Epithelial cell of esophagus (primary cell): ENCODE results near the gene RAD51B.

ENCODE experiments used
- DNase-seq: peaks from one replicate; pipeline ENCODE4 v3.0.0; 2010; ENCODE audit warnings: low read depth
- H3K4me3 ChIP-seq: 2 replicates; pipeline ENCODE4 v1.5.1; 2011; ENCODE audit warnings: mild to moderate bottlenecking, low read length, control low read depth
- CTCF ChIP-seq: IDR thresholded peaks from 2 replicates; pipeline ENCODE4 v1.5.1; 2011; ENCODE audit warnings: low read depth, mild to moderate bottlenecking, low read length, control low read depth, inconsistent platforms; ENCODE audit not compliant: insufficient read depth; ENCODE audit errors: missing control alignments

RAD51B gene

DNA sequence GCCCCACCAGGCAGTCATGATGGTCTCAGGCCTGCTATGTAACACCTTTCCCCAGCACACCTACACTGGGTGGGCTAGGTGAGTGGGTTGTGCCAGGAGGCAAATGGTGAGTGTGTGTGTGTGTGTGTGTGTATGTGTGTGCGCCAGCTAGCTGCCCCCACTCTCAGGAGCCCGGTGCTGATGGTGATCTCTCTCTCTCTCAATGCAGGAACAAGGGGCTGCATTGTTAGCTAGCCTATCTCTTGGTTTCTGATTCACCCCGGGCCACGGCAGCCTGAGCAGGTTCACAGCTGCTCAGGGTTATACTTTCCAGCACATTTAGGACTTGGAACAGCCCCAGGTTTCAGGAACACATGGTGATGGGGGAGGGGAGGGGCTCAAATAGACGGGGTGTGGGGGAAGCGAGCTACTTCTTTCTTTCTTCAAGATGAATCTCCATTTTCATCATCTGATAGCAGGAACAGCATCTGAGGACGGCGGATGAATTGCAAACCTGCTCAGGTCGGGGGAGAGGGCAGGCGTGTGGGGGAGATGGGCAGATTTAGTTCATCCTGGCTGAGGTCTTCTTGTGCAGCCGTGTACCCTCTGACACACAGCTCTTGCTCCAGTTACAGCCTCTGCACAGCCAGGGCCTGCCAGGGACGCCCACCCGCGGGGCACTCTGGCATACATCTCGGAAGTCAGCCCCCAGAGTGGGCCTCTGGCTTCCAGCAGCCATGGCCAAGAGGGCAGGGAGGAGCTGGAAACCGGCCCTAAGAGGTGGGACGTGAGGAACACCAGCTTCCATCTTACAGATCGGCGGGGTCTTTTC, 835.6 kb downstream of the RAD51B start:
- no peak for DNase-seq
- no peak overlapping the region for H3K4me3 ChIP-seq
- no peak for TF ChIP-seq CTCF

DNA sequence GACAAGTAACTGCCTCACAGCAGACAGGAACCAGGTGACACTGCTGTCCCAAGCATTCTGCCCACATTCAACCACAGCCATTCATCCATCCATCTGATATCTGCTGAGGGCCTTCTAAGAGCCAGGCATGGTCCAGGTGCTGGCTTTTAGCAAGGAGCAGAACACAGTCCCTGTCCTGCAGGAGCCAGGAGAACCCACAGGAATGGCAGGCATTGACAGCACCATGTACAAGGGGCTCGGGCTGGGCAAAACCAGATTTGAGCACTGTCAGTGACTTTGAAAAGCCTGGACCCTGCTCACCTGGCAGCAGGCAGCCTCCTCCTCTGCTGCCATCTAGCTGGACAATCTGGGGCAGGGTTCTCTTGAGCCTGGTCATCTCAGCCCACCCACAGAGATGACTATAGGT, 836.3 kb downstream of the RAD51B start:
- peak; percentile 20 for TF ChIP-seq CTCF
- DNase-seq, result no peak
- H3K4me3 ChIP-seq, result no peak overlapping the region

DNA sequence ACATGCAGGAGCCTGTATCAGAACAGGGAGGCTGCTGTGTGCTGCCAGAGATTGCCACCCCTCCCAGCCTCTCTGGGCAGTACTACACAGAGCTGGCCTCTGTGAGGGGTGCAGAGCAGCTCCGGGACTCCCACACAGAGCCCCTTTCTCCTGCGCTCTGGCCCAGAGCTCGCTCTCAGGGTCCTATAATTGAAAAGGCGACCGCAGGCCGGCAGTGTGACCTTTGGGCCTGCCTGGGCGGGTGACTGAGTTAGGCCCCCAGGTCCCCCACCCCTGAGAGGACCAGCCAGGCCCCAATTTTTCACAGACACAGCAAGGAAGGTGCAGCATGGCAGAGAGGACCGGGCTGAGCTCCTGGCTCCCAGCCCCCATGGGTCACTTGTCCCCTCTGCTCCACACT, 836.9 kb downstream of the RAD51B start:
- no peak for DNase-seq
- no peak overlapping the region for H3K4me3 ChIP-seq
- TF ChIP-seq CTCF, result no peak

GRCh38 chr14:68657300-68658028, 837.9 kb downstream of the RAD51B start:
- DNase-seq, result no peak
- TF ChIP-seq CTCF, result no peak
- H3K4me3 ChIP-seq, result no peak overlapping the region

- H3K4me3 ChIP-seq, result no peak overlapping the region
- DNase-seq, result no peak
- no peak for TF ChIP-seq CTCF
Measured at GRCh38 chr14:68658029-68658509, 838.5 kb downstream of the RAD51B start.

GRCh38 chr14:68658943-68659931, 839.7 kb downstream of the RAD51B start:
- no peak for TF ChIP-seq CTCF
- no peak overlapping the region for H3K4me3 ChIP-seq
- DNase-seq, result no peak
